AG04450 (cell line): ENCODE measurements around the gene IBSP. TPM values are rescaled to one million over a fixed set of nuclear protein-coding genes. Genes with fewer than 3 reads are reported as not detected.

ENCODE experiments used
- CTCF ChIA-PET: fragments of 300-600, 350-600 bp; formaldehyde crosslinking; extraction: SDS; loops from one replicate; lab custom pipeline; 2022; ENCODE audit warnings: antibody characterized with exemption, inconsistent platforms; lab: Charles Lee
- POLR2A ChIA-PET: fragments of 350-600 bp; formaldehyde crosslinking; extraction: SDS; loops from one replicate; lab custom pipeline; 2021; ENCODE audit warnings: antibody characterized with exemption, inconsistent platforms; lab: Yijun Ruan, JAX
- DNase-seq: peaks from one replicate; pipeline ENCODE4 v3.0.0-alpha.2; 2011; ENCODE audit warnings: low read depth, low spot score
- H3K27ac ChIP-seq: one replicate; pipeline ENCODE4 v1.5.1; 2012; ENCODE audit warnings: low read depth, low read length, control low read depth
- H3K27me3 ChIP-seq: one replicate; pipeline ENCODE4 v1.6.0; 2012; ENCODE audit warnings: low read length; ENCODE audit not compliant: control insufficient read depth, insufficient read depth
- H3K4me3 ChIP-seq: 2 replicates; pipeline ENCODE4 v1.5.1; 2011; ENCODE audit warnings: mild to moderate bottlenecking, low read depth, low read length, control low read depth
- H3K9me3 ChIP-seq: 2 replicates; pipeline ENCODE4 v1.5.1; 2012; ENCODE audit warnings: low read length; ENCODE audit not compliant: control insufficient read depth, insufficient read depth
- polyA plus RNA-seq: library from polyadenylated mRNA; depleted of rRNA; stranded (reverse); fragments of >200 nt; gene quantifications from 2 replicates; pipeline ENCODE4 v1.2.3, GENCODE V29; 2011
- TF ChIP-seq, protein P1 (sequence below): IDR thresholded peaks from 2 replicates; pipeline ENCODE4 v1.5.1; 2011; ENCODE audit warnings: low read depth, low read length, control low read depth, inconsistent platforms

Gene IBSP
- polyA plus RNA-seq, 1 experiment: not detected

DNA sequence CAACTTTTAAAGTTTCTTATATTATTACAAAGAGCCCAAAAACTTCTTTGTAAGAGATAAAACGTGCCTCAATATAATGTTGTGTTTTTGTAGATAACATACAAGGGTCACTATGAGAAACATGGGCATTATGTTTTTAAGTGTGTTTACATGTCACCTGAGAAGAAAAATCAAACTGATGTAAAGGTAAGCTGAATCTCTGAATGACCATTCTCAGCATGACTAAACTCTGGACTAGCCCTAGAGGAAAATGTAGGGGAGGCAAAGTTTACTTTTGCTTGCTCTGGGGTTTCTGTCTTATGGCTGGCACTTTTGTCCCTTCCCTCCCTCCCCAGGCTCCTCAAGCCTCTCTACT, 40.2 kb downstream of the IBSP start:
- no peak overlapping the region for H3K27ac ChIP-seq
- ChIA-PET POLR2A (no interaction called here), CTCF (interaction anchor here (0.5 to 4.9 kb wide), 12 partner anchors 9 to 380 kb away, joined by 3 to 85 read pairs (median 4); no protein-coding TSS in a partner anchor)
- no peak for DNase-seq
- H3K9me3 ChIP-seq: no peaks in the 10 kb centered on the region
- TF ChIP-seq, protein P1, sequence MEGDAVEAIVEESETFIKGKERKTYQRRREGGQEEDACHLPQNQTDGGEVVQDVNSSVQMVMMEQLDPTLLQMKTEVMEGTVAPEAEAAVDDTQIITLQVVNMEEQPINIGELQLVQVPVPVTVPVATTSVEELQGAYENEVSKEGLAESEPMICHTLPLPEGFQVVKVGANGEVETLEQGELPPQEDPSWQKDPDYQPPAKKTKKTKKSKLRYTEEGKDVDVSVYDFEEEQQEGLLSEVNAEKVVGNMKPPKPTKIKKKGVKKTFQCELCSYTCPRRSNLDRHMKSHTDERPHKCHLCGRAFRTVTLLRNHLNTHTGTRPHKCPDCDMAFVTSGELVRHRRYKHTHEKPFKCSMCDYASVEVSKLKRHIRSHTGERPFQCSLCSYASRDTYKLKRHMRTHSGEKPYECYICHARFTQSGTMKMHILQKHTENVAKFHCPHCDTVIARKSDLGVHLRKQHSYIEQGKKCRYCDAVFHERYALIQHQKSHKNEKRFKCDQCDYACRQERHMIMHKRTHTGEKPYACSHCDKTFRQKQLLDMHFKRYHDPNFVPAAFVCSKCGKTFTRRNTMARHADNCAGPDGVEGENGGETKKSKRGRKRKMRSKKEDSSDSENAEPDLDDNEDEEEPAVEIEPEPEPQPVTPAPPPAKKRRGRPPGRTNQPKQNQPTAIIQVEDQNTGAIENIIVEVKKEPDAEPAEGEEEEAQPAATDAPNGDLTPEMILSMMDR: no peak
- no peak overlapping the region for H3K4me3 ChIP-seq
- H3K27me3 ChIP-seq: no peaks in the 10 kb centered on the region

DNA sequence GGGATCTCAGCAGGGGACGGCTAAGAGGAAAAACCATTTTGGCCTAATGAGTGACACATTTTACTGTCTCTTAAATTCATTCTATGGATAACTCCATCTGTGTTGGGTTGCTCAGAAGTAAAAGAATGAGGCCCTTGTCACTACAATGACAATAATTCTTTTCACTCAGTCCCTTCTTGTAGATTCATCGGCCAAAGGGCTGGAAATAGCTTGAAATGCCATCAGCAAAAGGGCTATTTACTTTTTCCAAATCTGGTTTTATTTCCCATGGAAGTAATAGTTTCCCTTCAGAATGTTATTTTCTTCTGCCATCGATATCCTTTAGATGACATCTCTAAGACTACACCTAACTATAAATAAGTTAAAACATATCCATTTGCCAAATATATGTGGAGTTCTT, 40.8 kb downstream of the IBSP start:
- Histone ChIP-seq H3K4me3 (no peak overlapping the region), H3K27me3 (no peaks in the 10 kb centered on the region), H3K9me3 (no peaks in the 10 kb centered on the region), H3K27ac (no peak overlapping the region)
- no peak for DNase-seq
- TF ChIP-seq, protein P1: no peak
- ChIA-PET CTCF (interaction anchor here (0.5 to 4.9 kb wide), 6 partner anchors 9 to 296 kb away, joined by 3 to 85 read pairs (median 6); no protein-coding TSS in a partner anchor), POLR2A (no interaction called here)

GRCh38 chr4:87843936-87844335, 44.6 kb downstream of the IBSP start:
- DNase-seq: no peak
- peaks cover 2% of the 10 kb centered on the region for H3K27me3 ChIP-seq
- ChIA-PET CTCF (interaction anchor here (0.6 to 3.0 kb wide), 5 partner anchors 9 to 300 kb away, joined by 3 to 23 read pairs (median 4); no protein-coding TSS in a partner anchor), POLR2A (no interaction called here)
- no peak overlapping the region for H3K4me3 ChIP-seq
- TF ChIP-seq, protein P1: no peak
- H3K9me3 ChIP-seq: no peaks in the 10 kb centered on the region
- H3K27ac ChIP-seq: no peak overlapping the region

DNA sequence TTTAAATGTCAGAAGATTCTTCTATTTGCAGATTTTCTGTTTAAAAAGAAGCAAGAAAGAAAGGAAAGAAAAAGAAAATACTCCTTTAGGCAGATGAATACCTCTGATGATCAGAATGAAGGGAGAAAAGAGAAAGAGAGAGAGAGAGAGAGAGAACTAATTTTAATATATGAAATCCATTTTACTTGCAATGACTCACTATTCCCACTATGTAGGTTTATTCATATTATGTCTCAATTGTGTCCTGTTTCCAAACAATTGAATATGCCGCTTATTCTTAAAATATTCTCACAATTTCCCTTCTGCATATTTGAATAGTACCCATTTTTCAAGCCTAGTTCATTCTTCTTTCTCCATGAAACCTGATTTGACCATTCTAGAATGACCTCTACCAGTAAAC, 45.1 kb downstream of the IBSP start:
- Histone ChIP-seq H3K4me3 (no peak overlapping the region), H3K27ac (no peak overlapping the region), H3K9me3 (no peaks in the 10 kb centered on the region), H3K27me3 (peaks cover 2% of the 10 kb centered on the region)
- TF ChIP-seq, protein P1: no peak
- POLR2A ChIA-PET: no interaction called here
- DNase-seq: no peak
- CTCF ChIA-PET: interaction anchor here (1.0 to 3.0 kb wide), 5 partner anchors 8 to 300 kb away, joined by 3 to 23 read pairs (median 6); no protein-coding TSS in a partner anchor

DNA sequence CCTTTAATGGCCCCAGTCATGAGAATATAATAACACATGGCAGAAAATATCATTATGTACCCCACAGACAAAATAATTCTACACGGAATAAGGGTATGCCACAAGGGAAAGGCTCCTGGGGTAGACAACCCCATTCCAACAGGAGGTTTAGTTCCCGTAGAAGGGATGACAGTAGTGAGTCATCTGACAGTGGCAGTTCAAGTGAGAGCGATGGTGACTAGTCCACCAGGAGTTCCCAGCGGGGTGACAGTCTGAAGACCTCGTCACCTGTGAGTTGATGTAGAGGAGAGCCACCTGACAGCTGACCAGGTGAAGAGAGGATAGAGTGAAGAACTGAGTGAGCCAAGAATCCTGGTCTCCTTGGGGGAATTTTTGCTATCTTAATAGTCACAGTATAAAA, 46.9 kb downstream of the IBSP start:
- CTCF ChIA-PET: interaction anchor here (0.9 to 8.3 kb wide), 3 partner anchors 8 to 301 kb away, joined by 3 to 147 read pairs (median 30); no protein-coding TSS in a partner anchor

More for the DNA sequence above, 46.9 kb downstream of the IBSP start:
- Histone ChIP-seq H3K27me3 (peaks cover 2% of the 10 kb centered on the region), H3K4me3 (no peak overlapping the region), H3K27ac (no peak overlapping the region), H3K9me3 (no peaks in the 10 kb centered on the region)
- DNase-seq: no peak
- POLR2A ChIA-PET: no interaction called here
- TF ChIP-seq, protein P1: no peak
